ENCODE measurements around the gene ZBTB21.

GRCh38 chr21:41951876-41952567, 58.1 kb downstream of the ZBTB21 start:
- no peak for TF ChIP-seq POLR2AphosphoS5 (IDR thresholded peaks at IDR 0.05)
- no peak for TF ChIP-seq CTCF (IDR thresholded peaks at IDR 0.05)
- no peak for TF ChIP-seq POLR2A (IDR thresholded peaks at IDR 0.05)
